ES-I3 (cell line): ENCODE results near the gene KLRF2.

Experiments
- H3K36me3 ChIP-seq: 2 replicates; pipeline ENCODE4 v1.6.1; 2013; ENCODE audit warnings: mild to moderate bottlenecking, low read length, control low read depth, moderate library complexity; ENCODE audit not compliant: insufficient read depth
- H3K4me1 ChIP-seq: 2 replicates; pipeline ENCODE4 v1.6.1; 2013; ENCODE audit warnings: mild to moderate bottlenecking, control low read depth, low read length; ENCODE audit not compliant: insufficient read depth
- H3K9ac ChIP-seq: 2 replicates; pipeline ENCODE4 v1.6.1; 2013; ENCODE audit warnings: low read depth, mild to moderate bottlenecking, low read length, moderate library complexity
- H3K9me3 ChIP-seq: 2 replicates; pipeline ENCODE4 v1.6.1; 2013; ENCODE audit warnings: mild to moderate bottlenecking, low read length, moderate library complexity; ENCODE audit not compliant: control insufficient read depth, insufficient read depth

KLRF2 gene

DNA sequence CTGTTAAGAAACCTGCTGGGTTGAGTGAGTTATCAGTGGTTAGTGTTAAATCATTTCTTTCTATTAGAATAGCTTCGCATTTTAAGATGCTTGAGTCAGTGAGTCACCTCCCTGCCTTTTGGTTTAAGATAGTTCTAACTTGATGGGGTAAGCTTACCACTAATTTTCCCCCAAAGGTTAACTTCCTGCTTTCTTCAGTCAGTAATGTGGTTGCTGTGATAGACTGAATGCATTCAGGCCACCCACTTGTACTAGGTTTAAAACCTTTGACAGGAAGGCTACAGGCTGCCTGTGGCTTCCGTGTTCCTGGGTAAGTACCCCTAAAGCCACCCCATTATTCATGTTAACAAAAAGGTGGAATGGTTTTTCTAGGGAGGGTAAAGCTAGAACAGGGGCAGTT, 25.6 kb downstream of the KLRF2 start:
- Histone ChIP-seq H3K36me3 (peaks cover 2% of the 10 kb centered on the region; the same call in 1 of the 2 replicates), H3K9ac (no peak overlapping the region), H3K9me3 (peaks cover 36% of the 10 kb centered on the region), H3K4me1 (no peaks in the 10 kb centered on the region)

DNA sequence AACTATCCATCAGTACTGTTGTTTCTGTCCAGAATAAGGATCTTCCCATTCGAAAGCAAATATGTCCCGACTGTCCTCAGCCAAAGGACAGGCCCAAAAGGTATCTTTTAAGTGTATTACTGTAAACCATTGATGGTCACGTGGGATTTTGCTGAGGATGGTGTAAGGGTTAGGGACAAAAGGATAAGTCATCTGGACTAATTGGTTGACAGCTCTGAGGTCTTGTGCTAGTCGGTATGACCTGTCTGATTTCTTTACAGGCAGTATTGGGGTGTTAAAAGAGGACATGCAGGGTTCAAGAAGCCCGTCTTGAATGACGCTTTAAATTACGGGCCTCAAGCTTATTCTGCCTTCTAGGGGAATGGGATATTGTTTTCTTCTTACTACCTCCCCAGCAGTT, 26.5 kb downstream of the KLRF2 start:
- H3K4me1 ChIP-seq = no peaks in the 10 kb centered on the region
- peaks cover 42% of the 10 kb centered on the region for H3K9me3 ChIP-seq
- no peak overlapping the region for H3K9ac ChIP-seq
- peaks cover 5% of the 10 kb centered on the region; the same call in 1 of the 2 replicates for H3K36me3 ChIP-seq

DNA sequence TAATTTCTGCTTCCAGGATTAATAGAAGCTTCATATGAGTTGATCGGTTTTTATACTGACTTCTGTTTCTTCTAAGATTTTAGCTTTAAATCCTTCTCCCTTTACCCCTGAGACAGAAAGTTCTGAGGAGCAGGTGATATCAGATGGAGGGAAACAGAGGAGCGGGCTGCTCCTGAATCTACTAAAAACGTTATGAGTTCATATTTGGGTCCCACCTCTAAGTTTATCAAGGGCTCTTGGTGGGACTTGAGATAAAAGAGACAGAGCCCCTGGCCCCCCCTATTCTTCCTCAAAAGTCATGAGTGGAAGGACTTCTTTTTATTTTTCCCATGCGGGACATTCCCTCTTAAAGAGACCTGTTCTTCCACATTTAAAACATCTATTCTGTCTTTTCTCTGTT, 27.1 kb downstream of the KLRF2 start:
- Histone ChIP-seq H3K4me1 (no peaks in the 10 kb centered on the region), H3K9ac (no peak overlapping the region), H3K36me3 (peaks cover 5% of the 10 kb centered on the region; the same call in 1 of the 2 replicates), H3K9me3 (peaks cover 42% of the 10 kb centered on the region)

DNA sequence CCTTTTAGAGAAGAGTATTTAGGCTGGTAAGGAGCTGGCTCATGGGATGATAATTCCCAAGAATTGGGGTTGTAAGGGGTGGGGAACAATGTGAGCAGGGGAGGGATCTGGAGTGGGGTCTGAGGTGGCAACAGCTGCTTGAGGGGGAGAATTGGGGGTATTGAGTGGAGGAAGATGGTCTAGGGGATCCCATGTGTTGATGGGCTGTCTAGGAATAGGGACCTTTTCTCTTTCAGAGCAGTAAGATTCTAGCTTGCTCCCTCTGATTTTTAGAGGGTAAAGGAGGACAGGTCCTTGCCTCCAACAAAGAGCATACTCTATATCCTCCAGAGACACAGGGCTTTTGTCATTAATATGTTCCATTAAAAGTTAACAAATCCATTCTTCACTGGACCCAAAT, 28.4 kb downstream of the KLRF2 start:
- H3K9me3 ChIP-seq = peaks cover 42% of the 10 kb centered on the region
- H3K4me1 ChIP-seq = no peaks in the 10 kb centered on the region
- peaks cover 5% of the 10 kb centered on the region; the same call in 1 of the 2 replicates for H3K36me3 ChIP-seq
- H3K9ac ChIP-seq = no peak overlapping the region

DNA sequence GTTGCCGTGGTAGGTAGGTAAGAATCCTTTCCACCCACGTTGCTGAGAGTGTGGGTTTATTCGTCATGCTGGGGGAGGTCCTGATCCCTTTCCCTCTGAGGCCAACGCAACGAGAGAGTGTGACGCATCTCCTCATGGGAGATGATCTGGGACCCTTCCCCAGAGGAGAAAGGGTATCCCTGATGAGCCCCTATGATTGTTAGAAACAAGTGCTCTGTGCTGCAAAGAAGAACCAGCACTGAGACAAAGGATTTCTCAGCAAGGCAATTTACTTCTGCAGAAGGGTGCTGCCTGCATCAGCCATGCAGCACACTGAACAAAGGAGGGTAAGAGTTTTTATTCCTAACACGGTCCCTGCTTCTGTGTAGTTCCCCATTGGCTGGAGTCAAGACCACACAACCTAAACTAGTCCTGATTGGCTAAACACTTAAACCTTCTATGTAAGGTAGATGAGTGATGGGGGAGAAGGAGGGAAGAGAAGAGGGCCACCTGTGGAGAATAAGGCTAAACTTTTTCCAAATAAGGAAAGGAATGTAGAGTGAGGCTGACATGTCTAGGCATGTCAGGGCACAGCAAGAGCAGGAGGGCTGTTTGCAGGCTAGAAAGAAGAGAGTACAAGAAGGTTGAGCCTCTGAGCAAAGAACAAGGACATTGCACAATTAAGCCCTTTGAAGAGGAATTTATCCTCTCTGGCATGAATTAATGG, 29.6 kb downstream of the KLRF2 start:
- Histone ChIP-seq H3K36me3 (peaks cover 5% of the 10 kb centered on the region; the same call in 1 of the 2 replicates), H3K9me3 (peaks cover 42% of the 10 kb centered on the region), H3K9ac (no peak overlapping the region), H3K4me1 (no peaks in the 10 kb centered on the region)

DNA sequence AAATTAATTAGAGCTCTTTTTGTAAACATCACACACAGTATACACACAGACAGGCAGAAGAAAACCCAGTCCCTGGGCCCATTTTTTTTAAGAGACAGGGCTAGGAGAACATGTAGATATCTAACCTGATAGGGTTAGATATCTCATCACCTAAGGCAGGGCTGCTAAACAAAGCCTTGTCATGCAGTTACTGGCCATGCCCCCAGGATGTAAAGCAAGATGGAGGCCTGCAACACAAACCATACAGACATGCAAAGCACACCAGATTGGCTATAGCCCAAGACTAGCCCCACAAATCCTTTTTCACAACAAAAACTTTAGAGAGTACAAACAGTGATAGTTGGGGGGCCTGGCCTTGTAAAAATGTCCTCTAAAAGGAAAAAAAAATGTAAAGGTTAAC, 30.4 kb downstream of the KLRF2 start:
- peaks cover 5% of the 10 kb centered on the region; the same call in 1 of the 2 replicates for H3K36me3 ChIP-seq
- H3K9me3 ChIP-seq = peaks cover 42% of the 10 kb centered on the region
- H3K4me1 ChIP-seq = no peaks in the 10 kb centered on the region
- H3K9ac ChIP-seq = no peak overlapping the region

DNA sequence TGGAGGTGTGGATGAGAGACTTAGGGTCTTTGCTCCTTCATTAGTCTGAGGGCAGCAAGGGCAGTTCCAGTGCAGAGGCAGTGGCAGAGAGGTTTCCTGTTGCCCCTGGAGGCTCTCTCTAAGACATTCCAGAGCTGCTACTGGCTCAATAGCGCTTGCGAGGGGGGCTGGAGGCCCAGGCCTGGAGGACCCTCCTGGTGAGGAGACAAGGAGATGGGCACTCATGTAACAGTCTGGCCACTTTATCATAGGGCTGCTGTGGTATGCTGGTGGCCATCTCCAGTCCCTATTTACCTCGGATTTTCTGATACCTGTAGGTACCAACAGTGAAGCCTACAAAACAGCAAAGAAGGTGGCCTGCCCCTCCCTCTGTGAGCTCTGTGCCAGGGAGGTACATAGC, 38.2 kb downstream of the KLRF2 start:
- H3K4me1 ChIP-seq = no peaks in the 10 kb centered on the region
- no peak overlapping the region for H3K9ac ChIP-seq
- no peaks in the 10 kb centered on the region for H3K36me3 ChIP-seq

DNA sequence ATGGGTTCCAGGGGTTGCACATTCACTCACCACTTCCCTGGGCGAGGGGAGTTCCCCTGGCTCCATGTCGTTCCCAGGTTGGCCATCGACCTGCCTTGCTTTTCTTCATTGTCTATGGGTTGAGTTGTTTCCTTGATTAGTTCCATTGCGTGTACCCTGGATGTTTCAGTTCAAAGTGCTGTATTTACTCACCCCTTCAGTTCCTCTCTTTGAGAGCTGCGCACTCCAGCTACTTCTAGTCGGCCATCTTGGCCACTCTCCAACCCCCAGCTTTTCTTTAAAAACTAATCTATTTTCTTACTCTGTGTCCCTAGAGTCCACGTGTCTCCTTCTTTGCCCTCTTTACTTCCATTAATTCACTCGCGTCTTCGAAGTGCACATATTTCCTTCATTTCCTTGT, 39.2 kb downstream of the KLRF2 start:
- H3K9me3 ChIP-seq = no peaks in the 10 kb centered on the region; the same call in 1 of the 2 replicates
- H3K9ac ChIP-seq = no peak overlapping the region
- H3K36me3 ChIP-seq = no peaks in the 10 kb centered on the region
- no peaks in the 10 kb centered on the region for H3K4me1 ChIP-seq

More for the DNA sequence above, 38.2 kb downstream of the KLRF2 start:
- H3K9me3 ChIP-seq = no peaks in the 10 kb centered on the region; the same call in 1 of the 2 replicates

DNA sequence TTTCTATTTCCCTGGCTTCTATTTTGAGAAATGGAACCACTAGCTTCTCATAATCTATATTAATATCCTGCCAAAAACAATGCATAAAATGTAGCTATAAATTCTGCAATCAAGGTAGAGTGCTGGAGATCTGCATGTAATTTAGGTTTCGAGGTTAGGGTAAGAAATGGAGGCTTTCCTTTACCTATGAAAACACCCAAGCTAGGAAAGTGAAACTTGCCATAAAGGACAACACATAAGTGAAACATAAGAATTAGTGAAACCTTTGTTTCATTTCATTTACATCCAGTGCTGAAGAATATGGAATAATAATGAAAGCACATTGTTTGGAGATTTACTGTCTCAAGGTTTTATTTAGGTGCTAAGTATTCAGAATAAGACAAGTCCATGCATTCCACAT, 41.1 kb downstream of the KLRF2 start:
- H3K9me3 ChIP-seq = no peaks in the 10 kb centered on the region
- no peak overlapping the region for H3K9ac ChIP-seq
- H3K36me3 ChIP-seq = no peaks in the 10 kb centered on the region
- H3K4me1 ChIP-seq = no peaks in the 10 kb centered on the region

DNA sequence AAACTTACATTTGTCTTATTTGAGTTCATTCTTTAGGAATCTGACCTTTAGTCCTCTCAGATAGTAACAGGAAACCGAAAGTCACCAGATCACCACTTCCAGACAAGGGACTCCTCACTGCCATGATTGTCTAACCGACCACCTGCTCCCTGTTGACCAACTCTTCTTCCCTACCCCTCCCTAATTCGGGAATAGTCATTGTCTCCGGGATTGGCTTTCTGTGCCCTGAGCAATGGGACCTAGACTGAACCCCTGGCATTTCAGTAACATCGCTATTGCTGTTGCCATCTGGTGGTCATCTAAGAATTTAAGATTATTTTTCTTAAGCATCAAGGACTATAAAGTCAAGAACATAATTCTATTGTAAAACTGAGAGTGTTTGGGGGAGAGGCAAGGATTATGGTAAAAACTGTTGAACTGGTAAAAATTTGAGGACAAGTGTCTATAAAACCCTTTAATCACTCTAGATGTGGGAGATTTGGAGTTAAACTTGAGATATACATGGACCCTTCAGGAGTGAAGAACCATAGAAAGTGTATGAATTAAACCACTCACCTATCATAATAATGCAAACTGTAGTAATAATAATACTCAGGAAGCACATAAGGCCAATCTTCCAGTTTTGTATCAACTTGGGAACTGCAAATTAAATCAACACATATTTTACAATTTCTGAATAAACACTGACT, 44.6 kb downstream of the KLRF2 start:
- Histone ChIP-seq H3K4me1 (no peaks in the 10 kb centered on the region), H3K36me3 (no peaks in the 10 kb centered on the region), H3K9ac (no peak overlapping the region), H3K9me3 (no peaks in the 10 kb centered on the region)

DNA sequence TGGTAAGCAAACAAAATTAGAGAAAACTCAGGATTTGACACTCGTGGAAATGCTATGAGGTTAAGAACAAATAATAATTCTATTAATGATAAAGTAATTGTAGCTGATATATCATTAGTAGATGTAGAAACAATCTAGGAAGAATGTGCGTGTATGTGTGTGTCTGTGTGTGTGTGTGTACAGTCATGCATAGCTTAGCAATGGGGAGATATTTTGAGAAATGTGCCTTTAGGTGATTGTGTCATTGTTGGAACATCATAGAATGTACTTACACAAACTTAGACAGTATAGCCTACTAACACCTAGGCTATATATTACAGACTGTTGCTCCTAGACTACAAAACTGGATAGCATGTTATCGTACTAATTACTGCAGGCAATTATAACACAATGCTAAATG, 45.6 kb downstream of the KLRF2 start:
- Histone ChIP-seq H3K4me1 (no peaks in the 10 kb centered on the region), H3K9me3 (no peaks in the 10 kb centered on the region), H3K9ac (no peak overlapping the region), H3K36me3 (no peaks in the 10 kb centered on the region)

DNA sequence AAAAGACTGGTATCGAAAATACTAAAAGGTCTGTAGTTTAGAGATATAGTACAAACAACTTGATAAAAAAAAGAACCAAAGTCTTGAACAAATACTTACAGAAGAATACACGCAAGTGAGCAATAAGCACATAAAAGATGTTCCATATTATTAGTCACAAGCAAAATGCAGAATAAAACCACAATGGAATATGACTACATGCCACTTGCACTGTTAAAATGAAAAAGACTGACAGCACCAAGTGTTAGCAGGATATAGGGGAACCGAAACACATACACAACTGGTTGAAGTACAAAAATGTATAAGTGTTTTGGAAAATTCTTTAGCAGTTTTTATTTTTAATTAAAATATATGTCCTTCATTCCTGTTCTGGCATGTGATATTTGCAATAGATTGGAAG, 47.3 kb downstream of the KLRF2 start:
- Histone ChIP-seq H3K4me1 (no peaks in the 10 kb centered on the region), H3K9me3 (no peaks in the 10 kb centered on the region), H3K36me3 (no peaks in the 10 kb centered on the region), H3K9ac (no peak overlapping the region)

DNA sequence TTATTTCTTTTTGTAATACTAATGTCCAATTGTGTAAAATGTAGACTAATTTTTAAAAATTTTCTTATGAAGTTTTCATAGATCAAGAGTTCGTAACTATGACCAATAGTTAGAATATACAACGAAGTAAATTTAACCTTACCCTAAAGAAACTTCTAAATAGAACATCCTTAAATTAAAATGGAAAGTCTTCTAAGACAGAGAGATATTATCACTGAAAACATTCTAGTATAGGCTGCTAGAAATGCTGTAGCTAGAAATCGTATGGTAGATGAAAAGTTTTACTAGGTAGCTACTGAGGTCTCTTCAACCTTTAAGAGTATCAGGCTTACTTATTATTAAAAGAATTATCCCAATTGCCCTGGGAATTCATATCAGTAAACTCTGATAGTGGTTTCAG, 50.0 kb downstream of the KLRF2 start:
- H3K36me3 ChIP-seq = no peaks in the 10 kb centered on the region
- H3K9ac ChIP-seq = no peak overlapping the region
- no peaks in the 10 kb centered on the region for H3K4me1 ChIP-seq
- no peaks in the 10 kb centered on the region for H3K9me3 ChIP-seq

DNA sequence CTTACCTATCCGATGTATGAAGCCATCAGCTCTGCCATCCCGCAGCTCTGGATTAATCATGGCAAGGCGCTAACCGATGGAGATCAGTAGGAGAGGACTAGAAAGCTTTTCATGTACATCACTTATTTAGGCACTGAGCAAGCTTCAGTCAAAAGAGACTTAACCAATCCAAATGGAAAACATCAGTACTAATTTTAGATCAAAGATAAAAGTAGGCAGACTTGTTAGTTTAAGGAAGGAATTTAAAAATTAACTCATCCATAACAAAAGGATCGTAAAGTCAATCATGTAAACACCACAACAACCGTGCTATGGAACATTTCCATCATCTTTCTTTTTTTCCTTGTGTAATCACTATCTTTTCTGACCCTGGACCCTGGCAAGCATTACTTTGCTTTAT, 51.0 kb downstream of the KLRF2 start, which contains the start of gene CLEC2A:
Gene CLEC2A, minus strand, starts transcription at position 101 of the 400 bp plus-strand sequence. Its CDS starts 41 bp downstream, at position 60.
- no peaks in the 10 kb centered on the region for H3K9me3 ChIP-seq
- no peaks in the 10 kb centered on the region for H3K36me3 ChIP-seq
- no peak within 1 kb of the TSS for H3K9ac ChIP-seq
- no peaks in the 10 kb centered on the region for H3K4me1 ChIP-seq

DNA sequence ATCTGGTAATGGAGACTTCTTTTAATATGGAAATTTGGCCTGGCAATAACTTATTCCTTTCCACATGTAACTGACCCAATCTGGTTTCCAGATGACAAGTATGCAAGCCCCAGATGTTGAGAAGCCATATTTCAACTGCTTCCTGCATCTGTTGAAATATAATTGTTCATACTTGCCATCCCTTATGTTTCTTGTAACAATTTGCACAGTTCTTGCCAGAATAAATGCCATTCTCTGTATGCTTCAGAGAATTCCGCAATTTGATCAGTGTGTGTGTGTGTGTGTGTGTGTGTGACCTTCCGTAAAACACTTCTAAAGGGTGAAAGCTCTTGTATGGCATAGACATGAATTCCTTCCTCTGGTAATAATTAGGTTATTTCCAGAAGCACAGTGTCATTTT, 52.7 kb downstream of the KLRF2 start:
- H3K4me1 ChIP-seq = no peaks in the 10 kb centered on the region
- no peak overlapping the region for H3K9ac ChIP-seq
- H3K9me3 ChIP-seq = no peaks in the 10 kb centered on the region

More for the DNA sequence above, 52.7 kb downstream of the KLRF2 start:
- H3K36me3 ChIP-seq = no peaks in the 10 kb centered on the region
